Amniotic stem cell (primary cell): ENCODE measurements around the gene MSX2.

Source experiments
- DNase-seq: peaks from one replicate; lab custom pipeline; 2025; lab: John Stamatoyannopoulos, UW

The MSX2 gene

GRCh38 chr5:174775081-174775480, 50.7 kb downstream of the MSX2 start:
- no peak for DNase-seq

- DNase-seq: no peak
These were observed 52.7 kb downstream of the MSX2 start for GRCh38 chr5:174777111-174777510.

- DNase-seq: no peak
These were observed 53.2 kb downstream of the MSX2 start for GRCh38 chr5:174777583-174777982.
